GM20431 (cell line): ENCODE measurements around the gene DMRTB1.
"Not testable (repeated sequence)": the region's sequence is repeated elsewhere in the genome, so short reads cannot be mapped to it uniquely, and the experiment has no call there.

ENCODE experiments used
- in situ Hi-C: fragments of 300-500 bp; cut with MseI, MboI; formaldehyde crosslinking; loops from one replicate; pipeline ENCODE4 v1.15.0; 2020; ENCODE audit warnings: low sequenced_read_pairs; ENCODE audit not compliant: unreplicated experiment

DMRTB1 gene

GRCh38 chr1:53434405-53435007 lies 24.7 kb upstream of the DMRTB1 start:
- in situ Hi-C loops, result not testable (repeated sequence)

GRCh38 chr1:53435151-53435550 lies 24.0 kb upstream of the DMRTB1 start:
- in situ Hi-C loops, result no loop called here

GRCh38 chr1:53438427-53439336 lies 20.5 kb upstream of the DMRTB1 start:
- in situ Hi-C loops, result no loop called here

- in situ Hi-C loops, result no loop called here
Measured at GRCh38 chr1:53439337-53440207, 19.6 kb upstream of the DMRTB1 start.

GRCh38 chr1:53440633-53441032 lies 18.6 kb upstream of the DMRTB1 start:
- in situ Hi-C loops, result no loop called here

- in situ Hi-C loops, result no loop called here
Measured at GRCh38 chr1:53442299-53442698, 16.9 kb upstream of the DMRTB1 start.

- in situ Hi-C loops, result no loop called here
Measured at GRCh38 chr1:53446051-53446450, 13.1 kb upstream of the DMRTB1 start.

- in situ Hi-C loops, result no loop called here
Measured at GRCh38 chr1:53447413-53447812, 11.8 kb upstream of the DMRTB1 start.

- in situ Hi-C loops, result no loop called here
Measured at GRCh38 chr1:53448241-53448841, 10.9 kb upstream of the DMRTB1 start.

GRCh38 chr1:53449021-53449420 lies 10.2 kb upstream of the DMRTB1 start:
- in situ Hi-C loops, result no loop called here

GRCh38 chr1:53449693-53450092 lies 9.5 kb upstream of the DMRTB1 start:
- in situ Hi-C loops, result no loop called here

GRCh38 chr1:53450225-53450624 lies 9.0 kb upstream of the DMRTB1 start:
- in situ Hi-C loops, result no loop called here

GRCh38 chr1:53454019-53454418 lies 5.2 kb upstream of the DMRTB1 start:
- in situ Hi-C loops, result no loop called here

GRCh38 chr1:53455364-53455991 lies 3.7 kb upstream of the DMRTB1 start:
- in situ Hi-C loops, result no loop called here

- in situ Hi-C loops, result no loop called here
Measured at GRCh38 chr1:53458634-53459033, 565 bp upstream of the DMRTB1 start.

- in situ Hi-C loops, result no loop called here
Measured at GRCh38 chr1:53460211-53460634, 1.0 kb downstream of the DMRTB1 start.

GRCh38 chr1:53460666-53461322 lies 1.6 kb downstream of the DMRTB1 start:
- in situ Hi-C loops, result no loop called here

- in situ Hi-C loops, result no loop called here
Measured at GRCh38 chr1:53461323-53462044, 2.3 kb downstream of the DMRTB1 start.

- in situ Hi-C loops, result no loop called here
Measured at GRCh38 chr1:53462193-53462592, 3.0 kb downstream of the DMRTB1 start.
